Retinal pigment epithelial cell (primary cell): ENCODE measurements around the gene CPT2.
A peak's percentile ranks its signal among the peaks of the same experiment; 100 is the strongest.

Source experiments
- DNase-seq: peaks from one replicate; pipeline ENCODE4 v3.0.0-alpha.2; 2010; ENCODE audit warnings: low read depth
- H3K4me3 ChIP-seq: 2 replicates; pipeline ENCODE4 v1.5.1; 2011; ENCODE audit warnings: mild to moderate bottlenecking, low read length, control low read depth, moderate library complexity
- TF ChIP-seq, protein P1 (sequence below): conservative IDR thresholded peaks from 2 replicates; pipeline ENCODE4 v1.5.1; 2011; ENCODE audit warnings: low read depth, low read length, control low read depth, inconsistent platforms

Gene CPT2

DNA sequence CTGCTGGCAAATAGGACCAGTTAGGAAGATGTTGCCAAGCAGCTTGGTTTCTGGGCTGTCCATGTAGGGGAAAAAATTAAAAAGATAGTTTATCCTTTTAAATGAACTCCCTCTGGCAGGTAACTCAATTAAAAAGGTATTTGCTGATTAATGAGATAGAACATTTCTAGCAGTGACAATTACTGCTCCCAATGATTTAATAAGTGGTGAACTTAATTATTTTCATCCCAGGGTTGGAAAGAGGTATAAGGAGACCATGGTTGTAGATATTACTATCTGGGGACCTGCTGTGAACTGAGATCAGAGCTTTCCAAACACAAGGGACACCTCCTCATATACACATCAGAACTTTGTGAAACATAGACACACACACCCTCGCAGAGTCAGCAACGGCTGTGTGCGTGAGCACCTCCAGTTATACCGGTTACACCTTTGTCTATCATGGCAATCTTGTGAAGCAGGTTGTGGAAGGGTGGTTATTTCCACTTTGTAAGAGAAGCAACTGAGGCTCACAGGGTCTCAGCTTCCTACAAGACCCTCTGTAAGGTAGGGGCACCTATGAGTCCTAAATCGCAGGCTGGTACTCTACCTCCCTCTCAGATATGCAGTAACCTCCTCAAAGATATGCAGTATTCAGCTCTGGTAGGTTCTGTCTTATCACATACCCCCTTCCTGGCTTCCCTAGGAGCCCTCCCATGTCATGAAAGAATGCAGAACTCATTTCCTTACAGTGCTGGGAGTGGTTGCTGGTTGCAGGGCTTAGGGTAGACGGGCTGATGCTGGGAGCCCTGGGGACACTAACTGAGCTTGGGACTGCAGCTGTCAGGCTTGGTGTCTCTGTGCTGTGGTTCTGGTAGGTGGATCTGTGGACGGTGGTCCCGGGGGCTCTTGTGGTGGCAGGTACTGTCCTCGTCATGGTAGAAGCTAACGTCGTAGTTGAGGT lies 60.2 kb downstream of the CPT2 start:
- no peak for DNase-seq
- H3K4me3 ChIP-seq = no peak overlapping the region
- TF ChIP-seq, protein P1, sequence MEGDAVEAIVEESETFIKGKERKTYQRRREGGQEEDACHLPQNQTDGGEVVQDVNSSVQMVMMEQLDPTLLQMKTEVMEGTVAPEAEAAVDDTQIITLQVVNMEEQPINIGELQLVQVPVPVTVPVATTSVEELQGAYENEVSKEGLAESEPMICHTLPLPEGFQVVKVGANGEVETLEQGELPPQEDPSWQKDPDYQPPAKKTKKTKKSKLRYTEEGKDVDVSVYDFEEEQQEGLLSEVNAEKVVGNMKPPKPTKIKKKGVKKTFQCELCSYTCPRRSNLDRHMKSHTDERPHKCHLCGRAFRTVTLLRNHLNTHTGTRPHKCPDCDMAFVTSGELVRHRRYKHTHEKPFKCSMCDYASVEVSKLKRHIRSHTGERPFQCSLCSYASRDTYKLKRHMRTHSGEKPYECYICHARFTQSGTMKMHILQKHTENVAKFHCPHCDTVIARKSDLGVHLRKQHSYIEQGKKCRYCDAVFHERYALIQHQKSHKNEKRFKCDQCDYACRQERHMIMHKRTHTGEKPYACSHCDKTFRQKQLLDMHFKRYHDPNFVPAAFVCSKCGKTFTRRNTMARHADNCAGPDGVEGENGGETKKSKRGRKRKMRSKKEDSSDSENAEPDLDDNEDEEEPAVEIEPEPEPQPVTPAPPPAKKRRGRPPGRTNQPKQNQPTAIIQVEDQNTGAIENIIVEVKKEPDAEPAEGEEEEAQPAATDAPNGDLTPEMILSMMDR = no peak

DNA sequence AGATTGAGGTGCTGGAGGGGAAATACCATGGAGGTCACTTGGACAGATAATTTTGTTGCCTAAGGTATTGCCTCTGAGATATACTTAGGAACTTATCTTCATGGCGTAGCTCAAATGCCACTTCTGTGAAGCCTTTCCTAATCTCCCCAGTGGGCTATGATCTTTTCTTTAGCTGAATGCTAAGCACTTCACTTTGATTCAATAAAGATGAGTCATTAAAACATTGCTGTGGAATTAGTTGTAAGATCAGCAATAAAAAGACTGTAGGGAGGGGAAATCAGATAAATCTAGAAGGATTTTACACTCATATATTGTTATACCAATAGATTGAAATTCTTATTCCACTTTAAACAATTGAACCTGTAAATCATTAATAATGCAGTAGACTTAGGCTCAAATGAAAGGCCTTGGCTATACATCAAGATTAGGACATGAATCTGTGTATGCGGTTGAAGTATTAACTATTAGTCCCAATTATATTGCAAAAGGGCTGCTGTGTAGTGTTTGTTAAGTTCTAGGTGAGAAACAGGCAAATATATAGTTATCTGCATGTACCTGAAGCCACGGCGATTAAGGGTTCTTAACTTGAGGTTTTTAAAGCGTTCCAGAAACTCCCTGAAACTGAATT lies 60.9 kb downstream of the CPT2 start:
- no peak for DNase-seq
- TF ChIP-seq, protein P1 = no peak
- H3K4me3 ChIP-seq = no peak overlapping the region

DNA sequence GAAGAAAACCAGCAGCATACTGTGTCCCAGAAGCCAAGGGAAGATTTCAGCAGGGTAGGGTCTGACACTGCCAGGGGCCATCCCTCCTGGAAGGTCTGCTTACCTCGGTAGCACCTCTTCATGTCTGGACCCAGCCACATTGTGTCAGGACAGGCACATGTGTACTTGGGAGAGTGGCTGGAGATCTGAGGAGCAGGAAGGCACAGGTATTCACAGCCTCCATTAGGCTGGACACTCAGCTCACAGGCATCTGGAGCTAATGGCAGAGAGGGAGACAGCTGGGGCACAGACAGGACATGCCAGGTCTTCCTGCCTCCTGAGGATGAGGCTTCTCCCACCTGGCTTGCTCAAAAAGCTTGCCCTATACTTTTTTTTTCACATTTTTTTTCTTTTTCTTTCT lies 61.6 kb downstream of the CPT2 start:
- no peak overlapping the region for H3K4me3 ChIP-seq
- TF ChIP-seq, protein P1 = no peak
- DNase-seq = no peak

DNA sequence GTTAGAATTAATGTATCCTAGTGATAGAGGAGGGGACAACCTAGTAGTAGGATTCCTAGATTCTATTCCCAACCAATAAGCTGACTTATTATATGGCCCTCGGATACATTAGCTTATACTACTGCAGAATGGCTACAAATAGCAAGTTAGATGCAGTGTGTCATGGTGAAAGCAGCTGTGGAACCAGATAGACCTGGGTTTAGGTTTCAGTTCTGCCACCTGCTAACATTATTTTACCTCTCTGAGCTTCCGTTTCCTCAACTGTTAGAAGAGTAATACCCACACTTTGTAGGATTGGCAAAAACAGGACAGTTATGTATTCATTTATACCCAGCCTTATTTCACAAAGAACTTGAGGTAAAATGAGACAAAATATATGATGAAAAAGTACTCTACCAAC lies 63.3 kb downstream of the CPT2 start:
- H3K4me3 ChIP-seq = no peak overlapping the region
- TF ChIP-seq, protein P1 = no peak
- no peak for DNase-seq

DNA sequence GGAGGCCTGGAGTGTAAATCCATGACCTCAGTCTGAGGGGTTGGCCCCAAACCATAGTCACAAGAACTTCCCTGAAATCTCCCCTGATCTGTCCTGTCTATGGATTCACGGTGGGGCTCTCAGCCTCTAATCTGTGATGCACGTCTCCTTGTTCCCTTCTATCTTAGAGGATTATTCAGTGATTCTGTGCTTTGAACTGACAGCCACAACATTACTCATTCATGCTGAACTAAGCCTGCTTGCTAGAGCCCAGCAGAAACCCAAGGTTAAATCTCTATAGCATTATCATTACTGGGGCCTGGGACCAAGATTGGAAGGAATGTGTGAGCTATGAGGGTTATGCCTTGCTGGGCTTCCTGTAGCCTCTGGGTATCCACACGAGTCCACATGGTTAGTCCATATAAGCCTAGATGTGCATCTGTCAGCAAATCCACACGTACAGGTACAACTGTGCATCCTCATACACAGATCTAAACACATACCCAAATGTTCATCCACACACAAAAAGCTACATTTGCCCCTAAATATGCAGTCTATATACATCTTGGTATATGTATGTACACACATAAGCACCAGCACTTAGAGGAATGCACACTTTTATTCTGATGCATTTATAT lies 64.1 kb downstream of the CPT2 start:
- no peak overlapping the region for H3K4me3 ChIP-seq
- TF ChIP-seq, protein P1 = no peak
- DNase-seq = peak; percentile 20

DNA sequence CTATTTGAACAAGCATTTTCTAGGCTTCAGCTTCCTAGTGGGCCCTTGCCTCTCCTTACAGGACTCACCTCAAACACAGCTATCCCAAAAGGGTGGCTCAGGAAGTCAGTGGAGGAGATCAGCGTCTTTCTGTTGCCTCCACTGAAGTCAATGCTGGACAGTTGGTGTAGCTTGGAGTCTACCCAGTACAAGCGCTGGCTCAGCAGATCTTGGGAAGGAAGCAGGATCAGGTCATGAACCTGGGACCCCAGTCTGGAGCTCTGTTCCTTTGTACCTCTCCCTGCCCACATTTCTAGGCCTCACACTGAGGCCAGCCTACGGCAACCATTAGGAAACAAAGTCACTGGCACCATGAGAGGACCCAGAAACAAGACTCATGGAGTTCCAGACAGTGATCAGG lies 65.4 kb downstream of the CPT2 start:
- H3K4me3 ChIP-seq = no peak overlapping the region
- DNase-seq = no peak
- TF ChIP-seq, protein P1 = no peak
